ENCODE results near the gene BPIFA3. TPM values are rescaled to one million over a fixed set of nuclear protein-coding genes. Genes with fewer than 3 reads are reported as not detected.

Gene BPIFA3
- total and polyA plus RNA-seq, 2 experiments from 2014 or later, result not detected

DNA sequence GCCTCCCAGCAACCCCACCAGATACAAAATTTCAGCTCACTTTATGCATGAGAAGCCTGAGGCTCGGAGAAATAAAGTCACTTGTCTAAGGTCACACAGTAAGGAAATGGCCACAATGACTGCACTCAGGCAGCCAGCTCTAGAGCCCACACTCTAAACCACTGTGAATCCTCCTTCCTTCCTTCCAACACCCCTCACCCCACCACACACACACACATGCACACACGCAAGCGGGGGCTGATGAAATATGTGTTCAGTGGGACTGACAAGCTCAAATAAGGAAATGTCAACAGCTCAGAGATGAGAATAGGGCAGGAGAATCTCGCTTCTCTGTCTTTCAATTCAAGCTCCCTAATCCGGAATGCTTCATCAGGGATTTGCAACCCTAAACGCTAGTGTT lies 12.7 kb downstream of the BPIFA3 start:
- H3K36me3 Mint-ChIP-seq (ENCODE audit: low read depth), result no peaks in the 10 kb centered on the region
- no peaks in the 10 kb centered on the region for H3K9me3 Mint-ChIP-seq
- H3K4me1 ChIP-seq (ENCODE audit: insufficient read depth), result no peaks in the 10 kb centered on the region
- ATAC-seq (no peak), DNase-seq (ENCODE audit: low spot score) (no peak)
- H3K79me2 ChIP-seq (replicated peaks; ENCODE audit: insufficient read depth), result no peaks in the 10 kb centered on the region
- H4K20me1 ChIP-seq (replicated peaks; ENCODE audit: insufficient read depth), result no peaks in the 10 kb centered on the region
- no peak overlapping the region for H2AFZ ChIP-seq
- peaks cover 7% of the 10 kb centered on the region; the same call in 2 of the 3 replicates for H3K4me1 Mint-ChIP-seq
- H3K27ac Mint-ChIP-seq, result no peak overlapping the region
- H3F3A ChIP-seq (replicated peaks; ENCODE audit: low read depth), result no peaks in the 10 kb centered on the region
- no peak overlapping the region for H3K4me2 ChIP-seq
- H3K27ac ChIP-seq (ENCODE audit: low read depth), result no peak overlapping the region
- H3K9me2 ChIP-seq (ENCODE audit: insufficient read depth), result no peaks in the 10 kb centered on the region
- no peak overlapping the region for H3K4me3 ChIP-seq
- no peaks in the 10 kb centered on the region for H3K27me3 ChIP-seq (ENCODE audit: insufficient read depth)
- H3K4me3 Mint-ChIP-seq, result no peak overlapping the region
- no peaks in the 10 kb centered on the region for H3K36me3 ChIP-seq (ENCODE audit: insufficient read depth)
- peaks cover 5% of the 10 kb centered on the region for H3K27me3 Mint-ChIP-seq (ENCODE audit: insufficient read depth, low read depth, poor library complexity)
- TF ChIP-seq JUNB (IDR thresholded peaks at IDR 0.05; ENCODE audit: unreplicated experiment), result no peak
- no peak for TF ChIP-seq CREB1 (CRISPR knock-in tag; IDR thresholded peaks at IDR 0.05; ENCODE audit: low read depth)

DNA sequence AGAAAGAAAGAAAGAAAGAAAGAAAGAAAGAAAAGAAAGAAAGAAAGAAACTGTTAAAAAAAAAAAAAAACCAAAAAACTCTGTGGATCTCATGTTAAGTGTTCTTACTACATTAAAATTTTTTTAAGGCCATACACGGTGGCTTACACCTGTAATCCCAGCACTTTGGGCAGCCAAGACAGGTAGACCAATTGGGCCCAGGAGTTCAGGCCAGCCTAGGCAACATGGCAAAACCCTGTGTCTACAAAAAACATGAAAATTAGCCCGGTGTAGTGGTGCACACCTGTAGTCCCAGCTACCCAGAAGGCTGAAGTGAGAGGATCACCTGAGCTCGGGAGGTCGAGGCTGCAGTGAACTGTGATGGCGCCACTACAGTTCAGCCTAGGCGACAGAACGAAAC lies 14.1 kb downstream of the BPIFA3 start:
- no peaks in the 10 kb centered on the region for H3K9me2 ChIP-seq (ENCODE audit: insufficient read depth)
- H3K27ac ChIP-seq (ENCODE audit: low read depth), result no peak overlapping the region
- H3K4me2 ChIP-seq, result no peak overlapping the region
- no peaks in the 10 kb centered on the region for H3K36me3 Mint-ChIP-seq (ENCODE audit: low read depth)
- H3K79me2 ChIP-seq (replicated peaks; ENCODE audit: insufficient read depth), result no peaks in the 10 kb centered on the region
- no peak overlapping the region for H3K4me3 ChIP-seq
- no peaks in the 10 kb centered on the region for H3K4me1 ChIP-seq (ENCODE audit: insufficient read depth)
- no peaks in the 10 kb centered on the region for H4K20me1 ChIP-seq (replicated peaks; ENCODE audit: insufficient read depth)
- no peak overlapping the region for H3K4me3 Mint-ChIP-seq
- no peaks in the 10 kb centered on the region for H3K36me3 ChIP-seq (ENCODE audit: insufficient read depth)
- no peaks in the 10 kb centered on the region for H3K27me3 ChIP-seq (ENCODE audit: insufficient read depth)
- H3K4me1 Mint-ChIP-seq, result peaks cover 7% of the 10 kb centered on the region; the same call in 2 of the 3 replicates
- TF ChIP-seq REST (IDR thresholded peaks at IDR 0.05; ENCODE audit: unreplicated experiment) (no peak), EZH2phosphoT487 (IDR thresholded peaks at IDR 0.05; ENCODE audit: unreplicated experiment) (no peak), ZNF462 (CRISPR knock-in tag; IDR thresholded peaks at IDR 0.05) (no peak), JUNB (IDR thresholded peaks at IDR 0.05; ENCODE audit: unreplicated experiment) (no peak), NANOG (IDR thresholded peaks at IDR 0.05; ENCODE audit: borderline replicate concordance) (no peak), CREB1 (CRISPR knock-in tag; IDR thresholded peaks at IDR 0.05; ENCODE audit: low read depth) (no peak), CTCF (conservative IDR thresholded peaks at IDR 0.05; ENCODE audit: low read depth in 2 of 2) (no peak), POLR2AphosphoS5 (IDR thresholded peaks at IDR 0.05; ENCODE audit: low read depth) (no peak)
- TF ChIP-seq, protein P1, sequence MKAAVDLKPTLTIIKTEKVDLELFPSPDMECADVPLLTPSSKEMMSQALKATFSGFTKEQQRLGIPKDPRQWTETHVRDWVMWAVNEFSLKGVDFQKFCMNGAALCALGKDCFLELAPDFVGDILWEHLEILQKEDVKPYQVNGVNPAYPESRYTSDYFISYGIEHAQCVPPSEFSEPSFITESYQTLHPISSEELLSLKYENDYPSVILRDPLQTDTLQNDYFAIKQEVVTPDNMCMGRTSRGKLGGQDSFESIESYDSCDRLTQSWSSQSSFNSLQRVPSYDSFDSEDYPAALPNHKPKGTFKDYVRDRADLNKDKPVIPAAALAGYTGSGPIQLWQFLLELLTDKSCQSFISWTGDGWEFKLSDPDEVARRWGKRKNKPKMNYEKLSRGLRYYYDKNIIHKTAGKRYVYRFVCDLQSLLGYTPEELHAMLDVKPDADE (IDR thresholded peaks at IDR 0.05), result no peak
- DNase-seq (ENCODE audit: low spot score) (no peak), ATAC-seq (no peak)
- H3K27me3 Mint-ChIP-seq (ENCODE audit: insufficient read depth, low read depth, poor library complexity), result no peaks in the 10 kb centered on the region
- H3K9me3 Mint-ChIP-seq, result no peaks in the 10 kb centered on the region
- no peak overlapping the region for H3K27ac Mint-ChIP-seq
- no peak overlapping the region for H2AFZ ChIP-seq
- H3F3A ChIP-seq (replicated peaks; ENCODE audit: low read depth), result no peaks in the 10 kb centered on the region
